Neural progenitor cell (in vitro differentiated cells): ENCODE data around the gene PCSK5. TPM values are rescaled to one million over a fixed set of nuclear protein-coding genes. Genes with fewer than 3 reads are reported as not detected.

Experiments used
- DNase-seq: peaks from one replicate; pipeline ENCODE4 v3.0.0-alpha.2; 2016; ENCODE audit warnings: low spot score
- H2AFZ ChIP-seq: fragments of 200-600 bp; sonication (generic); replicated peaks from 2 replicates; pipeline ENCODE4 v1.6.1; 2016; ENCODE audit warnings: antibody characterized with exemption
- H3F3A ChIP-seq: fragments of 200-600 bp; sonication (generic); 2 replicates; pipeline ENCODE4 v1.6.1; 2016; ENCODE audit warnings: antibody characterized with exemption, low read depth
- H3K27ac ChIP-seq: fragments of 200-600 bp; sonication (generic); 2 replicates; pipeline ENCODE4 v1.5.1; 2016; ENCODE audit warnings: mild to moderate bottlenecking
- H3K27me3 ChIP-seq: fragments of 200-600 bp; sonication (generic); 2 replicates; pipeline ENCODE4 v1.6.1; 2016; ENCODE audit warnings: mild to moderate bottlenecking, moderate library complexity
- H3K36me3 ChIP-seq: fragments of 200-600 bp; sonication (generic); 2 replicates; pipeline ENCODE4 v1.5.1; 2016
- H3K4me1 ChIP-seq: fragments of 200-600 bp; sonication (generic); 2 replicates; pipeline ENCODE4 v1.6.1; 2016; ENCODE audit warnings: mixed run types
- H3K4me2 ChIP-seq: fragments of 200-600 bp; sonication (generic); 2 replicates; pipeline ENCODE4 v1.6.1; 2016
- H3K4me3 ChIP-seq: fragments of 200-600 bp; sonication (generic); 2 replicates; pipeline ENCODE4 v1.5.1; 2016
- H3K79me2 ChIP-seq: fragments of 200-600 bp; sonication (generic); 2 replicates; pipeline ENCODE4 v1.6.1; 2016; ENCODE audit warnings: low read depth
- H3K9ac ChIP-seq: fragments of 200-600 bp; sonication (generic); 2 replicates; pipeline ENCODE4 v1.6.1; 2016
- H3K9me3 ChIP-seq: fragments of 200-600 bp; sonication (generic); 2 replicates; pipeline ENCODE4 v1.5.1; 2016; ENCODE audit warnings: low read depth
- H4K20me1 ChIP-seq: fragments of 200-600 bp; sonication (generic); 2 replicates; pipeline ENCODE4 v1.6.1; 2016; ENCODE audit warnings: low read depth
- H3K27ac Mint-ChIP-seq: 3 replicates; pipeline ENCODE4 v1.8.0; 2021; ENCODE audit warnings: mixed read lengths
- H3K27me3 Mint-ChIP-seq: 2 replicates; pipeline ENCODE4 v1.8.0; 2022; ENCODE audit warnings: low read depth, mild to moderate bottlenecking, inconsistent platforms, moderate library complexity, mixed read lengths; ENCODE audit not compliant: insufficient read depth
- H3K36me3 Mint-ChIP-seq: 3 replicates; pipeline ENCODE4 v1.8.0; 2021; ENCODE audit warnings: mixed read lengths
- H3K4me1 Mint-ChIP-seq: 3 replicates; pipeline ENCODE4 v1.8.0; 2021; ENCODE audit warnings: mixed read lengths
- H3K4me3 Mint-ChIP-seq: 3 replicates; pipeline ENCODE4 v1.8.0; 2021; ENCODE audit warnings: mild to moderate bottlenecking, moderate library complexity, mixed read lengths
- H3K9me3 Mint-ChIP-seq: 3 replicates; pipeline ENCODE4 v1.8.0; 2020; ENCODE audit warnings: mixed read lengths
- EZH2 ChIP-seq: fragments of 200-600 bp; sonication (generic); IDR thresholded peaks from 2 replicates; pipeline ENCODE4 v1.6.1; 2017; ENCODE audit warnings: antibody characterized with exemption, mild to moderate bottlenecking, moderate library complexity
- EZH2phosphoT487 ChIP-seq: fragments of 200-600 bp; sonication (generic); IDR thresholded peaks from 2 replicates; pipeline ENCODE4 v1.6.1; 2017; ENCODE audit warnings: antibody characterized with exemption
- total RNA-seq: library from RNA; depleted of rRNA; stranded (reverse); fragments of >200 nt; gene quantifications from 2 replicates; pipeline ENCODE4 v1.2.3, GENCODE V29; 2015; ENCODE audit warnings: low replicate concordance
- TF ChIP-seq, protein P1 (sequence below): fragments of 200-600 bp; sonication (generic); IDR thresholded peaks from 2 replicates; pipeline ENCODE4 v1.5.1; 2017; ENCODE audit warnings: antibody characterized with exemption, mild to moderate bottlenecking

PCSK5 gene
- total RNA-seq, 1 donor from 2014 or later, result 23.4 TPM

DNA sequence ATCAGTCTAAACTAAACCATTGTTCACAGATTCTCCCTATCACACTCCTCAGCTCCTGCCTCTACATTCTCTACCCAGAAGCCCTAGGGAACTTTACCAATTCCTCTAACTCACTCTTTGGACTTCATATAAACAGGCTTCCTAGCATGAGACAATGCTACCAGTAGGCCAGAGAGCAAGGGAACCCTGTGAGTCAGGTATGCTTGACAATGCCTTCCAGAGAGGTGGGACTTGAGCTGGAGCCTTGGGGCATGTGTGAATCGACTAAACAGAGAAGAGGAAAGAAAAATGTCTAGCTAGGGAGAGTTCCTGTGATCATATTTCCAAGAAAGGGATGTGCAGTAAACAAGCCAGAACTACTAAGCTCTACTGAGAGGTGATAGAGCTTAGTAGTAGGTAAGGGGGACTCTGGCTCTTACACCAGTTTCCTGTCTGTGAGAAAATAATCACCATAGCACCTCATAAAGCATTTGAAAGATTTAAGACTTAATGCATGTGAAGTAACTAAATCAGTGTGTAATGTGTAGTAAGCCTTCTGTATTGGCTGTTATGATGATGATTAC lies 510.1 kb downstream of the PCSK5 start:
- Histone ChIP-seq H3K9me3 (no peaks in the 10 kb centered on the region), H3K36me3 (no peaks in the 10 kb centered on the region), H3K27me3 (no peaks in the 10 kb centered on the region), H3K4me2 (no peak overlapping the region), H3K9ac (no peak overlapping the region), H2AFZ (no peak overlapping the region), H3K27ac (no peak overlapping the region), H3F3A (peaks cover under 1% of the 10 kb centered on the region), H3K79me2 (no peaks in the 10 kb centered on the region), H3K4me1 (no peaks in the 10 kb centered on the region), H4K20me1 (no peaks in the 10 kb centered on the region), H3K4me3 (no peak overlapping the region)
- Mint-ChIP-seq H3K4me1 (peaks cover 2% of the 10 kb centered on the region), H3K4me3 (no peak overlapping the region), H3K27ac (no peak overlapping the region), H3K9me3 (no peaks in the 10 kb centered on the region), H3K27me3 (peaks cover 4% of the 10 kb centered on the region), H3K36me3 (no peaks in the 10 kb centered on the region)
- no peak for DNase-seq
- TF ChIP-seq, protein P1, sequence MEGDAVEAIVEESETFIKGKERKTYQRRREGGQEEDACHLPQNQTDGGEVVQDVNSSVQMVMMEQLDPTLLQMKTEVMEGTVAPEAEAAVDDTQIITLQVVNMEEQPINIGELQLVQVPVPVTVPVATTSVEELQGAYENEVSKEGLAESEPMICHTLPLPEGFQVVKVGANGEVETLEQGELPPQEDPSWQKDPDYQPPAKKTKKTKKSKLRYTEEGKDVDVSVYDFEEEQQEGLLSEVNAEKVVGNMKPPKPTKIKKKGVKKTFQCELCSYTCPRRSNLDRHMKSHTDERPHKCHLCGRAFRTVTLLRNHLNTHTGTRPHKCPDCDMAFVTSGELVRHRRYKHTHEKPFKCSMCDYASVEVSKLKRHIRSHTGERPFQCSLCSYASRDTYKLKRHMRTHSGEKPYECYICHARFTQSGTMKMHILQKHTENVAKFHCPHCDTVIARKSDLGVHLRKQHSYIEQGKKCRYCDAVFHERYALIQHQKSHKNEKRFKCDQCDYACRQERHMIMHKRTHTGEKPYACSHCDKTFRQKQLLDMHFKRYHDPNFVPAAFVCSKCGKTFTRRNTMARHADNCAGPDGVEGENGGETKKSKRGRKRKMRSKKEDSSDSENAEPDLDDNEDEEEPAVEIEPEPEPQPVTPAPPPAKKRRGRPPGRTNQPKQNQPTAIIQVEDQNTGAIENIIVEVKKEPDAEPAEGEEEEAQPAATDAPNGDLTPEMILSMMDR, result no peak
- TF ChIP-seq EZH2phosphoT487, result no peak
- TF ChIP-seq EZH2, result no peak

DNA sequence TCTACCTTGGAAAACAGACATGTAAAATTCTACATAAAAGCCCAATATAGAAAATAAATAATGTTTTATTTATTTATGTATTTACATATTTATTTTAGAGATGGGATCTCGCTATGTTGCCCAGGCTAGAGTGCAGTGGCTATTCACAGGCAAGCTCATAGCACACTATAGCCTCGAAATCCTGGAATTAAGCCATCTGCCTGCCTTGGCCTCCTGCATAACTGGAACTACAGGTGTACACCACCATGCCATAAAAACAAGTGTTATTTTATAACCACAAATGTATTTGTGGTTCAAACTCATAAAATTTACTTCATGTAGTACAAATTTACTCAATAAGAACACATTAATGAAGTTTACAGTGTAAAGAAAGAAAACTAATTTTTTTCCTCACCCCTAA lies 510.7 kb downstream of the PCSK5 start:
- no peaks in the 10 kb centered on the region for H4K20me1 ChIP-seq
- no peaks in the 10 kb centered on the region for H3K27me3 ChIP-seq
- Mint-ChIP-seq H3K27ac (no peak overlapping the region), H3K4me3 (no peak overlapping the region), H3K9me3 (no peaks in the 10 kb centered on the region), H3K4me1 (peaks cover 2% of the 10 kb centered on the region), H3K36me3 (no peaks in the 10 kb centered on the region), H3K27me3 (peaks cover 4% of the 10 kb centered on the region)
- no peak overlapping the region for H3K4me3 ChIP-seq
- no peaks in the 10 kb centered on the region for H3K36me3 ChIP-seq
- DNase-seq, result no peak
- H3K4me2 ChIP-seq, result no peak overlapping the region
- TF ChIP-seq, protein P1, result no peak
- TF ChIP-seq EZH2phosphoT487 (no peak), EZH2 (no peak)
- no peaks in the 10 kb centered on the region for H3K9me3 ChIP-seq
- no peaks in the 10 kb centered on the region for H3K4me1 ChIP-seq
- H3F3A ChIP-seq, result no peaks in the 10 kb centered on the region
- no peak overlapping the region for H3K27ac ChIP-seq
- no peak overlapping the region for H2AFZ ChIP-seq
- H3K9ac ChIP-seq, result no peak overlapping the region
- H3K79me2 ChIP-seq, result no peaks in the 10 kb centered on the region

DNA sequence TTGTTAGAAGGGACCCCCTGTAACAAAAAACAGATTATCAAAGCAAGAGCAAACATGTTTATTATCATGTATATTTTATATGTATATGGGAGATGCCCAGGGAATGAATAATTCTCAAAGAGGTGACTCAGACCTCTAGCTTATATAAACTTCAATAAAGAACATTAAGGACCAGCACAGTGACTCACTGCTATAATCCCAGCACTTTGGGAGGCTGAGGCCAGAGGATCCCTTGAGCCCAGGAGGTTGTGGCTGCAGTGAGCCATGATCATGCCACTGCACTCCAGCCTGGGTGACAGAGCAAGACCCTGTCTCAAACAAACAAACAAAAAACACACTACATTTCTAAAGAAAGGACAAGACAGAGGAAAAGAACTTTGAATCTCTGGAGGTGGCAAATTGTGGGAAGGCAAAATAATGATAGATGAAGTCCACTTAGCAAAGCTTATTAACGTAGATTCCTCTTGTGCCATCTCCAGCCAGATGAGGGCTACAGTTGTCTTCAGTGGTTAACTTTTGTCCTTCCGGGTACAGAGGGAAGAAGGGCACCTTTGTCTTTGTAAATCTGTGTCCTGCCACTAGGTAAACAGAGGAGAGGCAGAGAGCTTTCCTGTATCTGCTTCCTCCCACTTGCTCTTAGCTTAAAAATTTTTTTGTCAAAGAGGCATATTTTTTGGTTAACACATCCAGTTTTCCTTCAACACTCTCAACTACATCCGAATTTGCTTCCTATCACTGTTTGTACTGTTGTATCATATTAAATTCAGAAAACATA lies 511.3 kb downstream of the PCSK5 start:
- no peaks in the 10 kb centered on the region for H3K36me3 Mint-ChIP-seq
- peaks cover 4% of the 10 kb centered on the region for H3K27me3 Mint-ChIP-seq
- peaks cover 2% of the 10 kb centered on the region for H3K4me1 Mint-ChIP-seq
- Histone ChIP-seq H3K36me3 (no peaks in the 10 kb centered on the region), H3K4me2 (no peak overlapping the region), H3K27ac (no peak overlapping the region), H3K4me1 (no peaks in the 10 kb centered on the region), H3F3A (no peaks in the 10 kb centered on the region), H2AFZ (peak overlapping the region; percentile 14), H4K20me1 (no peaks in the 10 kb centered on the region), H3K9me3 (no peaks in the 10 kb centered on the region), H3K79me2 (no peaks in the 10 kb centered on the region), H3K4me3 (no peak overlapping the region), H3K9ac (no peak overlapping the region), H3K27me3 (no peaks in the 10 kb centered on the region)
- no peak for DNase-seq
- no peaks in the 10 kb centered on the region for H3K9me3 Mint-ChIP-seq
- H3K27ac Mint-ChIP-seq, result no peak overlapping the region
- no peak for TF ChIP-seq EZH2phosphoT487
- TF ChIP-seq, protein P1, result no peak
- H3K4me3 Mint-ChIP-seq, result no peak overlapping the region
